IMR-90 (cell line): ENCODE data around the gene NRL. TPM values are rescaled to one million over a fixed set of nuclear protein-coding genes. Genes with fewer than 3 reads are reported as not detected.

ENCODE experiments used
- ATAC-seq: fragments of 200-7000 bp; cut with Tn5 transposase; 2 replicates; pipeline ENCODE4 v1.9.1; 2020; ENCODE audit warnings: low read depth, mild to moderate bottlenecking, moderate library complexity
- BruUV-seq: library from RNA; stranded (reverse); fragments of 400-500 nt; replicated peaks from 2 replicates; lab custom pipeline; 2021; lab: Mats Ljungman, UMichigan
- CTCF ChIA-PET: fragments of 300-600 bp; formaldehyde crosslinking; extraction: SDS; loops from one replicate; lab custom pipeline; 2021; ENCODE audit warnings: antibody characterized with exemption; lab: Yijun Ruan, JAX
- POLR2A ChIA-PET: fragments of 300-600 bp; sonication (Branson Sonifier 250); formaldehyde crosslinking; loops from one replicate; lab custom pipeline; 2022; ENCODE audit warnings: antibody characterized with exemption; ENCODE audit not compliant: unreplicated experiment; lab: Charles Lee
- DNase-seq: peaks from one replicate; pipeline ENCODE4 v3.0.0; 2013
- H2AFZ ChIP-seq: replicated peaks from 2 replicates; pipeline ENCODE3; 2013; ENCODE audit warnings: low read length, mild to moderate bottlenecking; ENCODE audit not compliant: poor library complexity
- H2AK5ac ChIP-seq: 2 replicates; pipeline ENCODE4 v1.6.1; 2013; ENCODE audit warnings: low read depth, low read length, inconsistent platforms
- H2AK9ac ChIP-seq: replicated peaks from 2 replicates; pipeline ENCODE3; 2013; ENCODE audit warnings: mild to moderate bottlenecking, low read depth, low read length, moderate library complexity; ENCODE audit not compliant: poor library complexity
- H2BK120ac ChIP-seq: 2 replicates; pipeline ENCODE4 v1.6.1; 2013; ENCODE audit warnings: low read depth, low read length, inconsistent platforms
- H2BK15ac ChIP-seq: 3 replicates; pipeline ENCODE4 v1.6.1; 2013; ENCODE audit warnings: low read depth, low read length, inconsistent platforms
- H2BK20ac ChIP-seq: 2 replicates; pipeline ENCODE4 v1.6.1; 2013; ENCODE audit warnings: low read depth, mild to moderate bottlenecking, inconsistent platforms, low read length, moderate library complexity
- H2BK5ac ChIP-seq: 2 replicates; pipeline ENCODE4 v1.6.1; 2013; ENCODE audit warnings: mild to moderate bottlenecking, low read depth, low read length, inconsistent platforms; ENCODE audit not compliant: poor library complexity, severe bottlenecking
- H3K14ac ChIP-seq: replicated peaks from 2 replicates; pipeline ENCODE4 v1.6.1; 2013; ENCODE audit warnings: low read depth, low read length, inconsistent platforms
- H3K18ac ChIP-seq: 2 replicates; pipeline ENCODE4 v1.6.1; 2013; ENCODE audit warnings: low read depth, low read length, control low read depth
- H3K23ac ChIP-seq: 2 replicates; pipeline ENCODE4 v1.6.1; 2013; ENCODE audit warnings: low read depth, low read length, inconsistent platforms
- H3K27ac ChIP-seq: 2 replicates; pipeline ENCODE4 v1.5.1; 2013; ENCODE audit warnings: mild to moderate bottlenecking, control low read depth, low read length; ENCODE audit not compliant: insufficient read depth
- H3K27me3 ChIP-seq: 2 replicates; pipeline ENCODE4 v1.6.1; 2013; ENCODE audit warnings: low read length; ENCODE audit not compliant: control insufficient read depth, insufficient read depth
- H3K36me3 ChIP-seq: 2 replicates; pipeline ENCODE4 v1.6.1; 2013; ENCODE audit warnings: low read length, mixed read lengths; ENCODE audit not compliant: control insufficient read depth, insufficient read depth
- H3K4ac ChIP-seq: 2 replicates; pipeline ENCODE4 v1.6.1; 2013; ENCODE audit warnings: low read depth, low read length, inconsistent platforms
- H3K4me1 ChIP-seq: 2 replicates; pipeline ENCODE4 v1.6.1; 2013; ENCODE audit warnings: low read length, mixed read lengths; ENCODE audit not compliant: control insufficient read depth, insufficient read depth
- H3K4me2 ChIP-seq: 2 replicates; pipeline ENCODE4 v1.6.1; 2013; ENCODE audit warnings: low read depth, mild to moderate bottlenecking, control low read depth, low read length, moderate library complexity
- H3K4me3 ChIP-seq: 2 replicates; pipeline ENCODE4 v1.5.1; 2013; ENCODE audit warnings: low read depth, mild to moderate bottlenecking, control low read depth, low read length, moderate library complexity; ENCODE audit not compliant: insufficient read depth
- H3K56ac ChIP-seq: 2 replicates; pipeline ENCODE4 v1.6.1; 2013; ENCODE audit warnings: low read length, inconsistent platforms; ENCODE audit not compliant: insufficient read depth; ENCODE audit errors: extremely low read depth
- H3K79me1 ChIP-seq, 2 experiments: 2 replicates each; pipeline ENCODE4 v1.6.1; 2013; ENCODE audit warnings: low read length in 2 of 2, inconsistent platforms in 1 of 2, low read depth in 1 of 2
- H3K9ac ChIP-seq: 2 replicates; pipeline ENCODE4 v1.6.1; 2013; ENCODE audit warnings: low read depth, low read length, control low read depth
- H3K9me1 ChIP-seq: 2 replicates; pipeline ENCODE4 v1.6.1; 2013; ENCODE audit warnings: low read length, inconsistent platforms; ENCODE audit not compliant: insufficient read depth
- H3K9me3 ChIP-seq: 2 replicates; pipeline ENCODE4 v1.6.1; 2013; ENCODE audit warnings: low read length; ENCODE audit not compliant: control insufficient read depth, insufficient read depth
- H4K20me1 ChIP-seq: 2 replicates; pipeline ENCODE4 v1.6.1; 2013; ENCODE audit warnings: low read length, inconsistent platforms; ENCODE audit not compliant: insufficient read depth
- H4K5ac ChIP-seq: 2 replicates; pipeline ENCODE4 v1.6.1; 2013; ENCODE audit warnings: mild to moderate bottlenecking, low read depth, low read length, control low read depth
- H4K8ac ChIP-seq, 2 experiments: 2 replicates each; pipeline ENCODE4 v1.6.1; 2013; ENCODE audit warnings: low read depth in 2 of 2, low read length in 2 of 2, control low read depth in 1 of 2, inconsistent platforms in 1 of 2
- H4K91ac ChIP-seq: 2 replicates; pipeline ENCODE4 v1.6.1; 2013; ENCODE audit warnings: low read depth, low read length, inconsistent platforms; ENCODE audit not compliant: insufficient read depth
- CHD1 ChIP-seq: IDR thresholded peaks from 2 replicates; pipeline ENCODE4 v1.6.1; 2012; ENCODE audit warnings: low read depth, low read length, improper control_type of control experiment
- WGBS, 2 experiments: methylation state at CpG; one replicate each; pipeline versions ENCODE4 v1.1.5 to v1.1.7; 2013; ENCODE audit warnings: missing lambda C conversion rate in 2 of 2; ENCODE audit not compliant: insufficient read length in 1 of 2; ENCODE audit errors: extremely low coverage in 2 of 2; 5-methylcytosine and 5-hydroxymethylcytosine counted together
- dilution Hi-C: fragments of 300-500 bp; cut with HindIII; formaldehyde crosslinking; loops from one replicate; pipeline ENCODE4 v1.14.3; 2018; ENCODE audit warnings: low sequenced_read_pairs; ENCODE audit not compliant: unreplicated experiment
- in situ Hi-C: fragments of 300-500 bp; cut with MboI; formaldehyde crosslinking; loops from 3 replicates; pipeline ENCODE4 v1.14.3; 2019; ENCODE audit warnings: low sequenced_read_pairs, inconsistent platforms, mixed read lengths
- intact Hi-C: fragments of 100-400 bp; cut with micrococcal nuclease; formaldehyde crosslinking; loops from 2 replicates; pipeline ENCODE4 v1.10.0; 2022
- polyA plus RNA-seq, 3 experiments: library from polyadenylated mRNA; depleted of rRNA; stranded (reverse); fragments of >200 nt; gene quantifications; 2 replicates each; pipeline ENCODE4 v1.2.3, GENCODE V29; 2012; ENCODE audit warnings: low replicate concordance in 1 of 3
- total RNA-seq: library from RNA; depleted of rRNA; stranded (reverse); fragments of >200 nt; gene quantifications from 2 replicates; pipeline ENCODE4 v1.2.3, GENCODE V29; 2012

NRL gene
- total and polyA plus RNA-seq, 2 of the 4 experiments (the other 2 are of a cell fraction) = 0.18 to 0.70 TPM

GRCh38 chr14:24138396-24139271, 23.9 kb upstream of the NRL start:
- no TSS peak for BruUV-seq
- no peak overlapping the region for H3K4me2 ChIP-seq
- H4K5ac ChIP-seq = no peak overlapping the region
- H2AK9ac ChIP-seq = peak overlapping the region; percentile 57
- no peaks in the 10 kb centered on the region for H3K9me3 ChIP-seq
- no peak overlapping the region for H3K4ac ChIP-seq
- no peak for ATAC-seq
- no peak for DNase-seq
- no peak overlapping the region for H4K91ac ChIP-seq
- no peak overlapping the region for H2BK20ac ChIP-seq
- peaks cover 17% of the 10 kb centered on the region for H4K20me1 ChIP-seq
- 93% methylated on average over 3 of the region's 13 CpGs; no CpG with 5 or more reads in 1 of the 2 experiments for WGBS, 2 experiments
- TF ChIP-seq CHD1 = no peak
- H3K27ac ChIP-seq = no peak overlapping the region
- peaks cover 12% of the 10 kb centered on the region for H3K4me1 ChIP-seq
- H2BK5ac ChIP-seq = no peak overlapping the region
- H2AFZ ChIP-seq = no peak overlapping the region
- ChIA-PET CTCF (no interaction called here), POLR2A (no interaction called here)
- H4K8ac ChIP-seq = no peak overlapping the region
- in situ Hi-C loops (loop anchor here (10.0 to 25.0 kb wide), 3 partner anchors 296 to 1051 kb away; partner anchors contain the start of genes ACIN1, BCL2L2, C14orf119 and PABPN1), dilution Hi-C loops (no loop called here), intact Hi-C loops (no loop called here)
- H3K9ac ChIP-seq = no peak overlapping the region
- H3K27me3 ChIP-seq = no peaks in the 10 kb centered on the region
- H3K36me3 ChIP-seq = peaks cover 23% of the 10 kb centered on the region
- H3K56ac ChIP-seq = no peak overlapping the region
- no peak overlapping the region for H2BK120ac ChIP-seq
- H3K79me1 ChIP-seq = peaks cover 17 to 57% of the 10 kb centered on the region in 2 experiments
- H2BK15ac ChIP-seq = no peak overlapping the region
- peak overlapping the region; percentile 43; the same call in 1 of the 2 replicates for H3K23ac ChIP-seq
- H3K14ac ChIP-seq = no peak overlapping the region
- no peak overlapping the region for H3K4me3 ChIP-seq
- H2AK5ac ChIP-seq = no peak overlapping the region
- peaks cover 19% of the 10 kb centered on the region for H3K9me1 ChIP-seq
- H3K18ac ChIP-seq = no peak overlapping the region
